Activated CD8-positive, alpha-beta memory T cell treated with anti-CD3 and anti-CD28 coated beads for 1 hour (primary cell): ENCODE data around the gene IGSF11.
"Not testable (repeated sequence)": the region's sequence is repeated elsewhere in the genome, so short reads cannot be mapped to it uniquely, and the experiment has no call there.

Source experiments
- DNase-seq, 2 donors: peaks; one replicate each; pipeline ENCODE4 v3.0.0-alpha.2; 2020; ENCODE audit warnings: low read depth in 1 of 2; ENCODE audit errors: extremely low read depth in 1 of 2

IGSF11 gene

DNA sequence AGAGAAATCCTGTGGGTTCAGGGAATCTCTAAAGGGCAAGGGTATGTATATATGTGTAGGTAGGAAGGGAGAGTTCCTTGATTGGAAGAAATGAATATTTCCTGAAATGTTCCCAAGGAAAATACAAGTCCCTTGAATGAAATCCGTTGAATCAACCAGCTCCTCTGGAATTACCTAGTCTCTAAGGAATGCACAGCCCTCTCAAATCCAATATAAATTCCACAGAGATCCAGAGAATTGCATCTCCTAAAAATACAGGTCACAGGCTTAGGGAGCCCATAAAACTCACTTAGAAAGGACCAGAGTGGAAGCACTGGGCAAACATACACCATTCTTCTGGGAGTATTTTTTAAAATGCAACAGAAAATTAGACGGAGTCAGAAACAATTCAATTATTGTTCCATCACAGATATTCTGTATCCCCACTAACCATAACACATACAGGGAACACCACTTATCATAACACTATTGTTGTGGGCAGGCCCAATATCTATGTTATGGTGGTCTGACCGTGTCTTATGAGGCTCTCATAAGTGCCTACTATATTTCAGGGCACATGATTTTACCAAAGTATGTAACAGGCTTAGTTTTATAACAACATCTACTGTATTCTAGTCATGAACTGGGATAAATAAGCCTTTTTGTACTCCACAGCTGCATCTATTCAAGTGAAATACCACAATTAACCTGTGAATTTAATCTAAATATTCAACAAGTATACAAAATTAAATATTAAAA is 43.7 kb downstream of the IGSF11 start:
- no peak for DNase-seq

DNA sequence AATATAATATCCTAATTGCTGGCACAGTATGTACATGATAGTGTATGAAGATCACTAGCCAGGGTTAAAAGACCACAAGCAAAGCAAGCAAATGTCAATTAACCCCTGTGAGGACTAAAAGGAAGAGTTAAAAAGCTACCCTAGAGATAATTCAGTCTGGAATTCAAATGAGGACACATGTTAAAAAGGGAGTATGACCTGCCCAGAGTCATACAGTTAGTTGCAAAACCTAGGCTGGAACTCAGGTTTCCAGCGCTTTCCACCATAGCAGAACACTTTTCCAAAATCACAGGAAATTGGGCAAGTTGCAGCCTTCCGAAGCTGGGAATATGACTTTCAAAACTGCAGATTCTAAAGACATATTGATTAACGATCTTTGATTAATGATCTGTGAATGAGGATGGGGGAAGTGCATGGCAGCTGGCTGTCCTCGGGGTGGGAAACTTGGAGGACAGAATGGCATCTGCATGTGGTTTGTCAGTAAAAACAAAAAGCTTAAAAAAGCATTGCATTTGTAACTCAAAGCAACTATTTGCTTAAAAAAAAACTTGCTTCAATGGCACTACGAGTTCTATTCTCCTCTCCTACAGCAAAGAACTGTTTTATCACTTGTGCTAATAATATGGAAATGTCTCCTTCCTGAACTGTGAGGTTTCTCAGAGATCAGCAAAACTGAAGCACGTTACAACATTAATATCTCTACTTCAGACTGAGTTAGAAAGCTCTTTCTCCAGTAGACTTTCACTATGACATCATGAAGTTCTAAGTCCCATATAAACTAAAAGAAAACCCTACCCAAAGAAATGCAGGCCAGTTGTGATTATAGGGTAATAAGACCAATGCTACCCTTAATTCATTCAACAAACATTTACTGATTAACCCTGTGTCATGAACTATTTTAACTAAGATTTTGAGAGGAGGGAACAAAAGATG is 46.2 kb downstream of the IGSF11 start:
- DNase-seq, result no peak

DNA sequence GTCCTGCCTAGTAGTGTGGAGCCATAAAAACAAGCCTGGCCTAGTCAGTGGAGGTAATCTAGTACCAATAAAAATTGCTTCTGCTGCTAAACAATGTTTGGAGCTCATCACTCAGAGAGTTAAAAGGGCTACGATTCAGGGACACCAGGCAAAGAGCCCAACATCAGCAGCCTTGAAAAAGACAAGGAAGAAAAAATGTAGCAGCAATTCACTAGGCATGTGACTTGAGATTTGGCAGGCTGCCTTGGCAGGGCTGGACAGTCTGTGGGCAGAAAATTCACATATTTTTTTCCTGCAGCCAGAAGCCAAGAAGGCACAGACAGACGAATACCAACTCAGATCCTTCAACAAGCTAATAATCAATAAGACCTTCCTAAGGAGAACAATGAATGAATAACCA is 47.2 kb downstream of the IGSF11 start:
- no peak for DNase-seq

DNA sequence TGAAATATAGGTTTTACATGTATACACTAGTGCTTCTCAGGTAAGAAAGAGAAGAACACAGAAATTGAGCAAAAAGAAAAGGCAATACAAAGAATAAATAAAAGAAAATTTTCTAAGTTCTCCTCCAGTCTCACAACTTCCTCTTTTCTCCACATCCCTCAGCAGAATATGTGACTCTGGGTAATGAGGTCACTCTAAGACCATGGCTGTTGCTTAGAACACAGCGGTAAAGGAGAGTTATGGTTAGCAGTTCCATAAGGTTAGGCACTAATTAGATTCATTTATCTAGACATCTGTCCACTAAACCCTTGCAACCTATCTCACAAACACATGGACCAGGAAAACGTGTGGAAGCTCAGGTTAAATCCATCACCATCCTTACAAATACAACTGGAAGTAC is 47.9 kb downstream of the IGSF11 start:
- DNase-seq, result no peak

DNA sequence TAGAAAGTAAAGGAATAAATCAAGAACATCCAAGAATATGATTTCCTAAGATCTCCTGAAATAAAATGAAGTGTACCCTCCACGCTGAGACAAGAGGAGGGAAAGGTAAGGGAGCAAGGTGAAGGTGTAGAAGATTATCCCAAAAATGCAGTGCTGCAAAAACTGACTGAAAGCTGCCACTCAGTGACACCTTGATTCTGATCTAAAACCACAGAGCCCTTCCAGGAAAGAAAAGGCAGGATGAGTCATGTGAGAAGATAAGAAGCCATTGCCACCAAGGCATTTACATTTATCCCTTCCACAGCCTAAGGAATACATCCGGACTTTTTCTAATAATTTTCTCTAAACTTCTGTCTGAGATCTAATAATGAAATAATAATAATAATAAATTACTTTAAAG is 49.9 kb downstream of the IGSF11 start:
- DNase-seq, result no peak

DNA sequence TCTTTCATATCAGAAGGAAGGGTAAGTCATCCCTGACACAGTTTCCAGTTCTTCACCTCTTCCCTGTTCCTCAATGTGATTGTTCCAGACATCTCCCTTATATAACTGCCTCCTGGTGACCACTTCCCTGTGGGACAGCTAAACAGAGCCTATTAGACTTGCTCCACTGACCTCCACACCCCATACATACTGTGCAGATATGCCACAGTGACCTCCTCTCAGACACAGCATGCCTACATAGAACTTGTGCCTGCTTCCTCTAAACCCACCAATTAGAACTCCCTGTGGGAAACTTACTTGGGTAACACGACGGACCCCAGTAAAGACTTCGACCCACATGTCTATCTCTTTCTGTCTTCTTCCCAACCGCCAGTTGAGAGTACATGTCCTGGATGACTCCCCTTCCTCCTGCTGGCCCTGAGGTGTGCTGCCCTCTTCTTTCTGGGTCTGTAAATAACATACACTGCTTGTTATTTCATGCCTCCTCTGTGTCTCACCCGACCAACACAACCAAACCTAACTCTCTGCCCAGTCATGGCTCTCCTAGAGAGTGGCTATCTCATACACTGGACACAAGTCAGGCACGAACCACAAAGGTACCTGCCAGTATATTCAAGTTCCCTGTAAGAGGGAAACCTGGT is 53.0 kb downstream of the IGSF11 start:
- DNase-seq, result no peak

DNA sequence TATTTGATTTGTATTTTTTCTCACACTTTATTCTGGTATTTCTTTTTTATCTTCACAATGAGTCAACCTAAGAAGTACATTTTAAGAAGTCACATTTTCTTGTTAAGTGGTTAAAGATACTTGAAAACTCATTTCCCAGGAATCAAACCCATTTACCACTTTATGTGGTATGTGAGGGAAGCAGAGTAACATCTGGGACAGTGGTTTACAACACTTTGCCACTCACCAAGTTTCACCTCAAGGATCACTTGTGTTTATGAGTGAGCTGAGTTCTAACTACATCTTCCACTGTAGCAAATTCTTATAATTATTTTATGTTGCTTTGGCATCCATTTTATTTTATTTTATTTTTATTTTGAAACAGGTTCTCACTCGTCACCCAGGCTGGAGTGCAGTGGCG is 53.8 kb downstream of the IGSF11 start:
- DNase-seq, result no peak

DNA sequence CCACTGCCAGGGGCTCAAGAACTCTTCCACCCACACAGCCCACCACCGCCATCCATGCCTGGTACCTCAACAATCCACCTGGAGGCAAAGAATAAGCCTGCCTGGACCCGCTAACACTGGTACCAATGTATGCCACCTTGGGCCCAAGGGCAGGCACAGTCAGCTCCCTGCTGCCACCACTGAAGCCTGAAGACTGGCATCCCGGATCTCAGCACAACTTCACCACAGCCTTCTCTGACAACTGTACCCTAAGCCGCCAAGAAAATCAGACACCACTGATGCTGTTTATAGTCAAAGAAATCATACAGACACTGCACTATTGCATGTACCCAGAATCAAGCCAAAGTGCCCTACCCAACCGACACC is 56.3 kb downstream of the IGSF11 start:
- DNase-seq, result no peak

DNA sequence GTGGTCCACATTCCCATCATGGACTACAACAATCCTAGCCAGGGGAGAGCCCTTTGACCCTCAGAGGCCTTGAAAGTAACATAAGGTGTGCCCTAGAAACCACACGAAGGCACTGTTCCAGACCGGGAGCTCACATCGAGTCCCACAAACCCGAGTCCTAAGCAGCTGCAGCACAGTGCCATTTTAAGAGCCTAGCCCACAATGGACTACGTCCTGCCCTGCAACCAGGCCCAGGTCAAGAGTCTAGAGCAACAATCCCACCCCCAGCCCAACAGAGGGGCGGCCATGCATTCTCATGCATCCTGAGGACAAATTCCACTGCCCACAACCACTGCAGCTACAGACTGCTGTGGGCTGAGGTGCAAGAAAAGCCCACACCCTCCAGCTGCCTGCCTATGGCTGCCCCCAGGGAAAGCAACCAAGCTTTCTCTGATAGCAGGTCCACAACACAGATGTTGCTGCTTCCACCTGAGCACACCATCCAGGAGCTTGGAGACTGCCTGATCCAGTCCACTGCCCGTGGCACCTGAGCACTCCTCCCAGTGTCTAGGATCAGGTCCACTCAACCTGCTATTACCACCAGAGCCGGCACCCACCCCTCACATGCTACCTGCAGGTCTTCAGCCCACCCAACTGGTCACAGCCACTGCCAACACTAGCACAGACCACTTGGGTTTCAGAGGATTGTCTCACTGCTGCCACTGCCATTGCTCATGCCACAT is 56.8 kb downstream of the IGSF11 start:
- no peak for DNase-seq

DNA sequence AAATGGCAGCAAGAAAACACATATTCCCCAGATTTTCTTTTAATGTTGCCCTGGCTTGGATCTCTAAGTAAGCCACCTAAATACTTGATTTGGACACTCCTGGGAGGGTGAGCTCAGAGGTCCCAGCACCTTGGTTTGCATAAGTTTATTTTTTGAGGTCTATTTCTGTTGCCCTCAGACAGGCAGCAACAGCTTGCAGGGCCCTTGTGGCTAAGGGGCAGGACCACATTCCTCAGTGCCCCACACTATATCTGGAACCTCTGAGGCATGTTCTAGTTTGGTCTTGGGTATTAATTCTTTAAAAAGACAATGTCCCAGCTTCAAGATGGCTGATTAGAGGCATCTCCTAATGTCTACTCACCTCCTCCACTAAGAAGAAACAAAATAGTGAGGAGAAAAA is 57.5 kb downstream of the IGSF11 start:
- DNase-seq, result no peak

DNA sequence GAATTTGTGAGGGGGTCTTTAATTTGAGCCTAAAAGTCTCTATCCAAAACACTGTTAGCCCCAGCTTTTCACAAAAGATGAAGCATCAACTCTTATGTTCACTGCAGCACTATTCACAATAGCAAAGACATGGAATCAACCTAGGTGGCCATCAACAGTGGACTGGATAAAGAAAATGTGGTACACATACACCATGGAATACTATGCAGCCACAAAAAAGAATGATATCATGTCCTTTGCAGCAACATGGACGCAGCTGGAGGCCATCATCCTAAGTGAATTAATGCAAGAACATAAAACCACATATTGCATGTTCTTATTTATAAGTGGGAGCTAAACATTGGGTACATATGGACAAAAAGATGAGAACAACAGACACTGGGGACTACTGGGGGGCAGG is 59.2 kb downstream of the IGSF11 start:
- DNase-seq, result not testable (repeated sequence)

DNA sequence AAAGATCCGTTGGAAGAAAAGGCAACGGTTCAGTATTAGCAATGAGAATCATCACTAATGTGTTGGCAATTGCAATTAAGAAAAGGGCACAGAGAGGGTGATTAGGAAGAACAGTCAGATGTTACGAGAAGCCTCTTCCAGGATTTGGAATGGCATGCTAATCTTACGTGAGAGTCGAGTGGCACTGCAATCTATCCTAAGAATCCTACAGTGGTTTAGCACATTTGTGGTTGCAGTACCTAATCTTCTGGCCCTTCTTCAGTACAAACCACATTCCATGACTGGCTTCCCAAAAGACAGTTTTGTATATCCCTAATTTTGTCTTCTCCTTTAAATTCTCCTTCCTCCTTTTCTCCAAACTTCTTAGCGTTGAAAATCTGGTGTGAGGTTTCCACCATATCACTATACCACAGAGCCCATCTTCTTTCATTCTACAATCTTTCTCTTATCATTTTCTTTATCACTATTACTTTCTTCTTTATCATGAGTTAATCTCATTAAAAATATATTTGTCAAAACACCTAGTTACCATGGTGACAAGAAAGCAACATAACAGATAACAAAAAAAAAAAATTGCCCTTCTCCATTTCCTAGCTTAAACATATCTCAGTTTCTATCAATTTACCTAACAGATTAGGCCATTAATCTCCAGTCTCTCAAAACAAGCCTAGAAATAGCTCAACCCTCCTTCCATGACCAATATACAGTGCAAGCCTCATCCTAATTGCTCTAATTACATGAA is 60.1 kb downstream of the IGSF11 start:
- DNase-seq, result no peak

DNA sequence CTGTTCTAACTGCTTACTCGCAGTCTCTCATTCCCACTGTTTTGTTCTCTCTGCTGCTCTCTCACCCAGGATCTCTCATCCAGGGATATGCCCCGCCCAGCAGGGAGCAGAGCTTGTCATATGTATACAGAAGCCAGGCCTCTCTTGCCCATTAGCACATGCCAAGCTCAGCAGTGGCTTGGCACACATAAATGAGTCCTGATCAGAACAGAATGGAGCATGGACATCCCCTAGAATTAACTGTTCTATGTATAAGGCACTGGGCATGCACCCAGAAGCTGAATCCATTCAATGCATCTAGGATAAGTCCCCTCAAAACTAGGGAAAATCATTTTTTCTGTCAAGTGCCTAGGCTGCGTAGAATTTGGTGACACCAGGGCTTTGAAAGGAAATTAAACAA is 61.6 kb downstream of the IGSF11 start:
- DNase-seq, result no peak

DNA sequence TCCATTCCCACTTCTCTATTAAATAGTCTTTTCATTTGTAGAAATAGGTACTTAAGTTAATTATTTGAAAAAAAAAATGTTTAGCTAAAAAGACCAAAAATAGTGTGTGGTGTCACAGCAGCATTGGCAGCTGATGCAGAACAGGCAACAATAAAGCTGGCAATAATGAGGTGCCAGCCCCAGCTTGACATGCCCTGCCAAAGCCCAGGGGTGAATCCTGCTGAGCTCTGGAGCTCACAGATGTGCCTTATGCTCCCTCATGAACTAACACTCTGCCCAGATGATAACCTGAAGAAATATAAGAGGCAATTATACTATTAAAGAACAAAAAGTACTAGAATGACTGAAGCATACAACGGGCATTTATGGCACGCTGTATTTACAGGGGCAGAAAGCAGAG is 63.8 kb downstream of the IGSF11 start:
- no peak for DNase-seq

DNA sequence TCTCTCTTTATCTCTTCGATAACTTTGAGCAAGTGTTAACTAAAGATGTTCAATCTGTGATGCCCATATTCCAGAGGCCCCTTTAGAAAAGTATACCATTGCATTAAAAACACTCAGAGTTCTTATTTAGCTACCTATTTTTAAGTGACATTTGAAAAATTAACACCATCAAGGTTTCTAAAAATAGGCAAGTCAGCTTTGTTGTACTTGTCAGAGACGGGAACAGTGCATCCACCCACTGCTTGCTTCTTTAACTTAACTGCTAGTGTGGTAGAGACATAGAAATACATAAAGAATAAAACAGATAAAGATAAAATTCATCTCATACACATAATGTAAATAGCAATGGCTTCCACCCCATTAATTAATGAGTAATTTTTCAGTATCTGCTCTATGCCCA is 66.0 kb downstream of the IGSF11 start:
- DNase-seq, result no peak

DNA sequence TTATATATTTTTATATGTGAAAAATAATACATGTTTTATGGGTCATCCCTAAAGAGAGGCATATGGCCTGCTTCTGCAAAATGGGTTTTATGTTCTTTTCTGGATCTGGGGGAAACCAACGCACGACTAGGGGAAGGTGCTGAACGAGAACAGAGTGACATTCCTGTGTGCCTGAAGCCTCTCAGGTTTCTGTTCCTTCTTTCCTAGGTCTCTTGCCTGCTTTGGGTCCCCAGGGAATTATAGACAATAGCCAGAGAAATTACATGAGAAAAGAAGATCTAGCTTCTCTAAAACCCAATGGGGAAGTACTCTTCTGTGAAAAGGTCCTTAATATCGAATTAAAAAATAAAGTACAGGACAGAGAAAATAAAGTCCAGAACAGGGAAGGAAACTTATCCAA is 66.5 kb downstream of the IGSF11 start:
- DNase-seq, result no peak

DNA sequence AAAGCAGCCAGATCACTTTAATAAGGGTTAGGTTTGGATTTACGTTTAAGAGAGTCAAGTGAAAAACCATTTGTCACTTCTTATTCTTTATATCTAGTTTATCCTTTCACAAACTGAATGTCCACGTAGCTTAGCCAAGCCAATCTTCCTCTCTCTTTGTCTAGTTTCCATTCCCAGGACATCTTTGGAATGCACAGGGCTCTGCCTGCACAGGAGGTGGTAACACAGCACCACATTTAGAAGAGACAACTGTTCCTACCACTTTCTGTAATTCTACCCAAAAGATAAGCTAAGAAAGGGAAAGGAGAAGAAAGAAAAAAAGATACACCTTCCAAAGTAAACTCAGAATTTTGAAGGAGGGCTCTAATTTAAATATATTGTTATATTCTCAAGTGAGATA is 67.9 kb downstream of the IGSF11 start:
- no peak for DNase-seq

DNA sequence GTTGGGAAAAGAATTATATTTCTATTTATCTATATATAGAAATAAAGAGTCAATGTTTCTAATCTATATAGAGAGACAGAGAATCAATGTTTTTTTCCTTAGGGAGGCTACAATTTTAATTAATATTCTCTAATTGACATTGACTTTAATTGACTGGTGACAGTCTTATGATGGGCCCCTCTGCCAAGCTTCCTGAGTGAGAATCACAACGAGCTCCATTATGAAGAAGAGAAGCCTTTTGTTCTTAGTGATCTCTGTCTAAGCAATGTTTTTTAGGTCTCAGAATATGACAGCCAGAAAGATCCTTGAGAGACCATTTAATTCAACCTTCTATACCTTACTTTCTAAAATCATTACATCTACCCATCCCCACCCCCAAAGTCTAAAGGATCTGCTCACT is 70.9 kb downstream of the IGSF11 start:
- no peak for DNase-seq

DNA sequence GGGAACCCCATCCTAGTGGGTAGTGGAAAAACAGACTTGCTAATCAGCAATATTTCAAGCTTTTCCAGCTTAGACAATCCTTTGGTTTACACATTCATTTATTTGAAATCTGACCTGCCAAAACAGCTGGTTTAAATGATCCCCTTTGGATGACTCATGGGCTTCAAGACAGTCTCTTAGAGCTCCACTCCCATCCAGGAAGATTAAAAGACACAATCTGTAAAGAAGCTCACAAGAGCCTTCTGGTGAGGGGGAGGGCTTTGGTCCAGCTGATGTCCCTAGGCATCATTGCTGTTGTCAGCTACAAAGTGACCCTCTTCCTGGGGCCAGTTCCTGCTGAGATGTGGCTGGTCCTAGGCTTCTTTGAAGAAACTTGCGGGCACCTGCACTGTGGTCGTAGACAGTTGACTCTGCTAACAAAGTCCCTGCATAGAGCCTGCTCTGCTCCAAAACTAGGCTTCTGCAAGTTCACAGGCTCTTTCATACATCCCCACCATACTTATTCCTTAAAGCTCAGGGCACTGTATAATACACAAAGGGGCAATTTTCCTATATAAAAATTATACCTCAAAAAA is 73.7 kb downstream of the IGSF11 start:
- no peak for DNase-seq

DNA sequence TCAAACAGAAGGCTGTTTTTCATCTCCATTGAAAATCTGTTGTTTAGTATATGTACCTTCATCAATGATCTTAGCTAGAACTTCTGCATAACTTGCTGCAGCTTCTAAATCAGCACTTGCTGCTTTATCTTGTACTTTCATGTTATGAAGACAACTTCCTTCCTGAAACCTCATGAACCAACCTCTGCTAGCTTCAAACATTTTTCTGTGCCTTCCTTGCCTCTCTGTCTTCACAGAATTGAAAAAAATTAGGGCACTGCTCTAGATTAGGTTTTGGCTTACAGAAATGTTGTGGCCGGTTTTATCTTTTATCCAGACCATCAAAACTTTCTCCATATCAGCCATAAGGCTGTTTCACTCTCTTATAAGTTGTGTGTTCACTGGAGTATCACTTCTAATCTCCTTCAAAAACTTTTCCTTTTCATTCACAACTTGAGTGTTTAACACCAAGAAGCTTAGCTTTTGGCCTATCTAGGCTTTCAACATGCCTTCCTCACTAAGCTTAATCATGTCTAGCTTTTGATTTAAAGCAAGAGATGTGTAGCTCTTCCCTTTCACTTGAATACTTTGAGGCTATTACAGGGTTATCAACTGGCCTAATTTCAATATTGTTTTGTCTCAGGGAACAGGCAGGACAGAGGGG is 78.6 kb downstream of the IGSF11 start:
- DNase-seq, result no peak
